HEK293 (cell line): ENCODE results near the gene SLC25A12.

Source experiments
- GLI2 ChIP-seq: fragments of 450-650 bp; formaldehyde crosslinking; IDR thresholded peaks from 2 replicates; pipeline ENCODE4; 2017; ENCODE audit warnings: missing biosample characterization, missing genetic modification characterization, low read depth, borderline replicate concordance
- KLF7 ChIP-seq: fragments of 450-650 bp; formaldehyde crosslinking; IDR thresholded peaks from 2 replicates; pipeline ENCODE4 v1.5.1; 2016; ENCODE audit warnings: missing biosample characterization, missing genetic modification characterization, borderline replicate concordance
- KLF9 ChIP-seq: fragments of 450-650 bp; formaldehyde crosslinking; IDR thresholded peaks from 2 replicates; pipeline ENCODE4 v1.5.1; 2016; ENCODE audit warnings: missing biosample characterization, missing genetic modification characterization, low read depth
- ZBTB7A ChIP-seq: fragments of 450-650 bp; formaldehyde crosslinking; IDR thresholded peaks from 2 replicates; pipeline ENCODE4 v1.5.1; 2016; ENCODE audit warnings: low read depth, missing biosample characterization, missing genetic modification characterization
- ZNF266 ChIP-seq: fragments of 450-650 bp; formaldehyde crosslinking; IDR thresholded peaks from 2 replicates; pipeline ENCODE4 v1.5.1; 2016; ENCODE audit warnings: missing biosample characterization, missing genetic modification characterization, low read depth
- ZNF341 ChIP-seq: fragments of 450-650 bp; formaldehyde crosslinking; IDR thresholded peaks from 2 replicates; pipeline ENCODE4; 2016; ENCODE audit warnings: low read depth, missing biosample characterization, missing genetic modification characterization
- ZNF514 ChIP-seq: fragments of 450-650 bp; formaldehyde crosslinking; IDR thresholded peaks from 2 replicates; pipeline ENCODE4 v1.5.1; 2016; ENCODE audit warnings: missing biosample characterization, missing genetic modification characterization
- ZNF610 ChIP-seq: fragments of 450-650 bp; formaldehyde crosslinking; IDR thresholded peaks from 2 replicates; pipeline ENCODE4 v1.5.1; 2016; ENCODE audit warnings: missing biosample characterization, missing genetic modification characterization, borderline replicate concordance
- TF ChIP-seq, protein P1 (sequence below): fragments of 450-650 bp; formaldehyde crosslinking; IDR thresholded peaks from 2 replicates; pipeline ENCODE4 v1.5.1; 2016; ENCODE audit warnings: missing biosample characterization, missing genetic modification characterization

GRCh38 chr2:171919453-171919852 is 25.4 kb upstream of the SLC25A12 start:
- TF ChIP-seq ZBTB7A (tag by site-specific recombination) = no peak
- TF ChIP-seq, protein P1, sequence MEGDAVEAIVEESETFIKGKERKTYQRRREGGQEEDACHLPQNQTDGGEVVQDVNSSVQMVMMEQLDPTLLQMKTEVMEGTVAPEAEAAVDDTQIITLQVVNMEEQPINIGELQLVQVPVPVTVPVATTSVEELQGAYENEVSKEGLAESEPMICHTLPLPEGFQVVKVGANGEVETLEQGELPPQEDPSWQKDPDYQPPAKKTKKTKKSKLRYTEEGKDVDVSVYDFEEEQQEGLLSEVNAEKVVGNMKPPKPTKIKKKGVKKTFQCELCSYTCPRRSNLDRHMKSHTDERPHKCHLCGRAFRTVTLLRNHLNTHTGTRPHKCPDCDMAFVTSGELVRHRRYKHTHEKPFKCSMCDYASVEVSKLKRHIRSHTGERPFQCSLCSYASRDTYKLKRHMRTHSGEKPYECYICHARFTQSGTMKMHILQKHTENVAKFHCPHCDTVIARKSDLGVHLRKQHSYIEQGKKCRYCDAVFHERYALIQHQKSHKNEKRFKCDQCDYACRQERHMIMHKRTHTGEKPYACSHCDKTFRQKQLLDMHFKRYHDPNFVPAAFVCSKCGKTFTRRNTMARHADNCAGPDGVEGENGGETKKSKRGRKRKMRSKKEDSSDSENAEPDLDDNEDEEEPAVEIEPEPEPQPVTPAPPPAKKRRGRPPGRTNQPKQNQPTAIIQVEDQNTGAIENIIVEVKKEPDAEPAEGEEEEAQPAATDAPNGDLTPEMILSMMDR = no peak
- no peak for TF ChIP-seq KLF9
- no peak for TF ChIP-seq KLF7 (tag by site-specific recombination)
- TF ChIP-seq ZNF341 (tag by site-specific recombination) = no peak
- no peak for TF ChIP-seq GLI2 (tag by site-specific recombination)
- TF ChIP-seq ZNF266 = no peak
- TF ChIP-seq ZNF514 (tag by site-specific recombination) = no peak
- no peak for TF ChIP-seq ZNF610 (tag by site-specific recombination)
